ENCODE data around the gene OSBPL8.

DNA sequence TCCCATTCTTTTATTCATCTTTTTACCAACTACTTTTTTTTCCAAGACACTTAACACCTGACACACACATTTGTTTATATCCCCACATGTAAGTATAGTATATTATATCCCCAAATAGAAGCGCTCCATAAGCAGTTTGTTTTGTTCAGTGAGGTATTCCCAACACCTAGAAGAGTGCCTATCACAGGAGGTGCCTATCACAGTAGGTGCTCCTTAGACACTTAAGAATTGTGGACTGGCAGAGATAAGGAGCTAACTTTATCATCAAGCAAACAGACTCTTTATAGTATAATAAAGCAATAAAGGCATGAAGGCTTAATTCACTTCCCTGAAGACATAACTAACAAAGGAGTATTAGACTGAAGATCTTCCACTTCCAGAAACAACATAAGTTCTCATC, 29.1 kb downstream of the OSBPL8 start:
- TF ChIP-seq POLR2A (IDR thresholded peaks at IDR 0.05; ENCODE audit: low read length) (no peak), GATA1 (IDR thresholded peaks at IDR 0.05; ENCODE audit: low read depth, low read length) (no peak)
